HepG2 (cell line): ENCODE data around the gene CHKB. TPM values are rescaled to one million over a fixed set of nuclear protein-coding genes. Genes with fewer than 3 reads are reported as not detected.

ENCODE experiments used
- ATAC-seq: fragments of 200-7000 bp; cut with Tn5 transposase; 3 replicates; pipeline ENCODE4 v1.9.1; 2020; ENCODE audit warnings: mild to moderate bottlenecking, moderate library complexity
- BruUV-seq: library from RNA; stranded (reverse); fragments of 400-500 nt; replicated peaks from 2 replicates; lab custom pipeline; 2021; lab: Mats Ljungman, UMichigan
- CTCF ChIA-PET: fragments of 300-600 bp; formaldehyde crosslinking; extraction: SDS; loops from one replicate; lab custom pipeline; 2021; ENCODE audit warnings: low total read pairs, inconsistent platforms, low intra/inter-chr PET ratio; lab: Yijun Ruan, JAX
- POLR2A ChIA-PET: fragments of 350-600 bp; sonication (Branson Sonifier 250); formaldehyde crosslinking; loops from one replicate; lab custom pipeline; 2020; ENCODE audit warnings: antibody characterized with exemption, inconsistent platforms; lab: Yijun Ruan, JAX
- DNase-seq: peaks from one replicate; pipeline ENCODE4 v3.0.0-alpha.2; 2015; ENCODE audit warnings: low spot score
- FAIRE-seq: peaks from 3 replicates; lab custom pipeline; 2011; peaks lifted over from hg19 to GRCh38; lab: Jason Lieb, UNC
- H2AFZ ChIP-seq: one replicate; pipeline ENCODE4 v1.6.1; 2011; ENCODE audit warnings: low read length, inconsistent platforms
- H3K27ac ChIP-seq: fragments of 300-600 bp; 3 replicates; pipeline ENCODE4 v1.8.0; 2011; ENCODE audit warnings: mixed run types, mild to moderate bottlenecking, mixed read lengths, low read length, inconsistent platforms; ENCODE audit not compliant: insufficient read depth; ENCODE audit errors: extremely low read length
- H3K27me3 ChIP-seq, 2 experiments: fragments of 200-600 bp in 1 of 2; 2 replicates in 1 of 2; 3 replicates in 1 of 2; pipeline versions ENCODE4 v1.6.0 to v1.8.0; 2011; ENCODE audit warnings: low read length in 2 of 2, mild to moderate bottlenecking in 2 of 2, moderate library complexity in 2 of 2, inconsistent platforms in 1 of 2; ENCODE audit not compliant: insufficient read depth in 2 of 2, control insufficient read depth in 1 of 2
- H3K36me3 ChIP-seq, 2 experiments: fragments of 200-600 bp in 1 of 2; replicated peaks in 1 of 2; 2 replicates in 1 of 2; 3 replicates in 1 of 2; pipeline versions ENCODE4 v1.5.1 to v1.8.0; 2011; ENCODE audit warnings: low read length in 2 of 2, inconsistent platforms in 1 of 2; ENCODE audit not compliant: insufficient read depth in 2 of 2, control insufficient read depth in 1 of 2
- H3K4me1 ChIP-seq: 2 replicates; pipeline ENCODE4 v1.5.1; 2012; ENCODE audit warnings: low read length, inconsistent platforms; ENCODE audit not compliant: insufficient read depth
- H3K4me2 ChIP-seq: 2 replicates; pipeline ENCODE4 v1.6.0; 2011; ENCODE audit warnings: low read depth, low read length, inconsistent platforms
- H3K4me3 ChIP-seq, 3 experiments: fragments of 200-600 bp in 1 of 3; sonication (generic), shearing (Covaris generic) in 1 of 3; replicated peaks in 1 of 3; 2 replicates each; pipeline ENCODE4 v1.5.1; 2011 to 2016; ENCODE audit warnings: low read length in 3 of 3, inconsistent platforms in 2 of 3, low read depth in 2 of 3, mild to moderate bottlenecking in 2 of 3, control low read depth in 1 of 3, mixed read lengths in 1 of 3; ENCODE audit not compliant: insufficient read depth in 1 of 3
- H3K79me2 ChIP-seq: one replicate; pipeline ENCODE4 v1.6.1; 2011; ENCODE audit warnings: low read length, inconsistent platforms; ENCODE audit not compliant: insufficient read depth
- H3K9ac ChIP-seq: 2 replicates; pipeline ENCODE4 v1.6.0; 2011; ENCODE audit warnings: mild to moderate bottlenecking, low read depth, low read length, inconsistent platforms; ENCODE audit not compliant: insufficient read depth
- H3K9me3 ChIP-seq: 2 replicates; pipeline ENCODE4 v1.5.1; 2012; ENCODE audit warnings: mild to moderate bottlenecking, low read length
- H4K20me1 ChIP-seq: 2 replicates; pipeline ENCODE4 v1.6.0; 2011; ENCODE audit warnings: inconsistent platforms, mild to moderate bottlenecking, low read length, moderate library complexity; ENCODE audit not compliant: insufficient read depth
- AHR ChIP-seq: IDR thresholded peaks from 2 replicates; pipeline ENCODE4 v1.6.1; 2018; ENCODE audit warnings: missing genetic modification reagents, missing compliant biosample characterization
- POLR2AphosphoS5 ChIP-seq: IDR thresholded peaks from 2 replicates; pipeline ENCODE4 v1.6.1; 2012; ENCODE audit warnings: low read depth, low read length
- ZBTB43 ChIP-seq: sonication (generic); formaldehyde crosslinking; conservative IDR thresholded peaks from 2 replicates; pipeline ENCODE4 v1.4.0; 2020; ENCODE audit warnings: missing genetic modification reagents
- ZNF224 ChIP-seq: sonication (generic); formaldehyde crosslinking; IDR thresholded peaks from 2 replicates; pipeline ENCODE4 v1.5.0; 2020; ENCODE audit warnings: mild to moderate bottlenecking, missing genetic modification reagents
- ZNF44 ChIP-seq: sonication (generic); formaldehyde crosslinking; IDR thresholded peaks from 2 replicates; pipeline ENCODE4 v1.5.1; 2020; ENCODE audit warnings: mild to moderate bottlenecking, missing genetic modification reagents
- WGBS: methylation state at CpG from one replicate; pipeline ENCODE4 v1.1.6; 2017; ENCODE audit warnings: low lambda C conversion rate; 5-methylcytosine and 5-hydroxymethylcytosine counted together
- in situ Hi-C: cut with HindIII; loops from 2 replicates; pipeline ENCODE4 v1.10.0; 2017; ENCODE audit warnings: low pct_unique_long_range_greater_than_20kb; ENCODE audit not compliant: extremely low pct_ligation_motif_present
- intact Hi-C: fragments of 100-400 bp; cut with micrococcal nuclease; formaldehyde crosslinking; loops from one replicate; pipeline ENCODE4 v1.10.0; 2022; ENCODE audit not compliant: unreplicated experiment
- polyA plus RNA-seq, 8 experiments: library from polyadenylated mRNA; depleted of rRNA in 3 of 8; stranded (reverse) in 7 of 8; unstranded in 1 of 8; fragments of >200 nt; fragmentation: Illumina TruSeq in 4 of 8; extraction: Trizol in 4 of 8; gene quantifications; 2 replicates each; pipeline versions ENCODE4 v1.2.1 to v1.2.3, GENCODE V29; 2011 to 2016; ENCODE audit warnings: low read depth in 4 of 8, missing spikeins in 1 of 8, mixed read lengths in 1 of 8; ENCODE audit not compliant: insufficient read depth in 1 of 8
- total RNA-seq, 5 experiments: library from RNA; depleted of rRNA; stranded (reverse); fragments of >200 nt; fragmentation: Illumina TruSeq; extraction: Trizol; gene quantifications; 2 replicates each; pipeline ENCODE4 v1.2.3, GENCODE V29; 2016; ENCODE audit warnings: low read depth in 1 of 5
- TF ChIP-seq, protein P1 (sequence below): sonication (generic); formaldehyde crosslinking; IDR thresholded peaks from 2 replicates; pipeline ENCODE4 v1.8.1; 2022; ENCODE audit warnings: mild to moderate bottlenecking, missing genetic modification reagents

Gene CHKB
- total and polyA plus RNA-seq, 2 of the 13 experiments (the other 11 are each of a cell fraction or from before 2014, with no cell fraction given): 24.5 to 42.7 TPM

- no peaks in the 10 kb centered on the region for H3K79me2 ChIP-seq
- peak overlapping the region; percentile 45; the same call in 1 of the 2 replicates for H3K4me2 ChIP-seq
- TF ChIP-seq, protein P1, sequence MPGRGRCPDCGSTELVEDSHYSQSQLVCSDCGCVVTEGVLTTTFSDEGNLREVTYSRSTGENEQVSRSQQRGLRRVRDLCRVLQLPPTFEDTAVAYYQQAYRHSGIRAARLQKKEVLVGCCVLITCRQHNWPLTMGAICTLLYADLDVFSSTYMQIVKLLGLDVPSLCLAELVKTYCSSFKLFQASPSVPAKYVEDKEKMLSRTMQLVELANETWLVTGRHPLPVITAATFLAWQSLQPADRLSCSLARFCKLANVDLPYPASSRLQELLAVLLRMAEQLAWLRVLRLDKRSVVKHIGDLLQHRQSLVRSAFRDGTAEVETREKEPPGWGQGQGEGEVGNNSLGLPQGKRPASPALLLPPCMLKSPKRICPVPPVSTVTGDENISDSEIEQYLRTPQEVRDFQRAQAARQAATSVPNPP (CRISPR knock-in tag): no peak
- TF ChIP-seq ZBTB43 (CRISPR knock-in tag) (no peak), ZNF224 (CRISPR knock-in tag) (no peak), ZNF44 (CRISPR knock-in tag) (no peak), AHR (no peak), POLR2AphosphoS5 (no peak)
- ChIA-PET POLR2A (interaction anchor here (0.9 to 4.2 kb wide), 13 partner anchors 10 to 284 kb away, joined by 3 to 34 read pairs (median 7); partner anchors contain the start of genes CHKB, LMF2, NCAPH2 and SCO2), CTCF (no interaction called here)
- no TSS peak for BruUV-seq
- intact Hi-C loops: no loop called here
- no peaks in the 10 kb centered on the region for H3K9me3 ChIP-seq
- H3K4me1 ChIP-seq: peaks cover 19% of the 10 kb centered on the region
- peaks cover 3 to 30% of the 10 kb centered on the region in 2 experiments for H3K27me3 ChIP-seq
- DNase-seq (no peak), FAIRE-seq (no peak), ATAC-seq (peak; percentile 38)
- H3K4me3 ChIP-seq: peak overlapping the region in 2 of 3 experiments; percentile 33 to 48; a peak in 3 of 6 replicates
- in situ Hi-C loops: no loop called here
- 68% methylated on average over 31 of the region's 78 CpGs for WGBS
- H2AFZ ChIP-seq: no peak overlapping the region
- no peaks in the 10 kb centered on the region for H4K20me1 ChIP-seq
- H3K27ac ChIP-seq: no peak overlapping the region
- H3K9ac ChIP-seq: no peak overlapping the region
- H3K36me3 ChIP-seq: no peaks in the 10 kb centered on the region
These were observed 36.1 kb downstream of the CHKB start for GRCh38 chr22:50546326-50547262.
